Activated naive CD8-positive, alpha-beta T cell treated with anti-CD3 and anti-CD28 coated beads, Interleukin-2, amount 50 U/mL, for 16 hours (primary cell): ENCODE results near the gene PTPN11.
"Not testable (repeated sequence)": the region's sequence is repeated elsewhere in the genome, so short reads cannot be mapped to it uniquely, and the experiment has no call there.

Source experiments
- DNase-seq: peaks from one replicate; pipeline ENCODE4 v3.0.0-alpha.2; 2020; ENCODE audit warnings: low read depth, low spot score

Gene PTPN11

GRCh38 chr12:112514926-112515642 is 96.3 kb downstream of the PTPN11 start:
- no peak for DNase-seq

- no peak for DNase-seq
These were observed 97.1 kb downstream of the PTPN11 start for GRCh38 chr12:112515868-112516267.

GRCh38 chr12:112517730-112518364 is 99.1 kb downstream of the PTPN11 start:
- no peak for DNase-seq

GRCh38 chr12:112518365-112518735 is 99.6 kb downstream of the PTPN11 start:
- no peak for DNase-seq

- not testable (repeated sequence) for DNase-seq
These were observed 101.1 kb downstream of the PTPN11 start for GRCh38 chr12:112519841-112520340.

- DNase-seq, result no peak
These were observed 105.1 kb downstream of the PTPN11 start for GRCh38 chr12:112523856-112524255.

- DNase-seq, result no peak
These were observed 105.5 kb downstream of the PTPN11 start for GRCh38 chr12:112524269-112524668.

- no peak for DNase-seq
These were observed 106.1 kb downstream of the PTPN11 start for GRCh38 chr12:112524676-112525425.

GRCh38 chr12:112525426-112525809 is 106.7 kb downstream of the PTPN11 start:
- DNase-seq, result no peak

GRCh38 chr12:112527082-112527481 is 108.3 kb downstream of the PTPN11 start:
- no peak for DNase-seq

- no peak for DNase-seq
These were observed 108.8 kb downstream of the PTPN11 start for GRCh38 chr12:112527501-112527900.

- no peak for DNase-seq
These were observed 109.8 kb downstream of the PTPN11 start for GRCh38 chr12:112528521-112528920.

- DNase-seq, result no peak
These were observed 112.2 kb downstream of the PTPN11 start for GRCh38 chr12:112530941-112531340.

GRCh38 chr12:112532106-112532505 is 113.4 kb downstream of the PTPN11 start:
- no peak for DNase-seq

GRCh38 chr12:112533528-112533927 is 114.8 kb downstream of the PTPN11 start:
- no peak for DNase-seq

GRCh38 chr12:112535017-112535416 is 116.3 kb downstream of the PTPN11 start:
- no peak for DNase-seq

- no peak for DNase-seq
These were observed 117.1 kb downstream of the PTPN11 start for GRCh38 chr12:112535637-112536366.

GRCh38 chr12:112536367-112536730 is 117.6 kb downstream of the PTPN11 start:
- no peak for DNase-seq

GRCh38 chr12:112537710-112538396 is 119.1 kb downstream of the PTPN11 start:
- DNase-seq, result no peak

GRCh38 chr12:112538740-112539139 is 120.0 kb downstream of the PTPN11 start:
- DNase-seq, result no peak

GRCh38 chr12:112539221-112539620 is 120.5 kb downstream of the PTPN11 start:
- DNase-seq, result no peak
